Dermis microvascular lymphatic vessel endothelial cell (primary cell): ENCODE data around the gene OR11L1. TPM values are rescaled to one million over a fixed set of nuclear protein-coding genes. Genes with fewer than 3 reads are reported as not detected.

Experiments
- DNase-seq, 2 donors: peaks; one replicate each; pipeline versions ENCODE4 v3.0.0 to v3.0.0-alpha.2; 2010; ENCODE audit warnings: low read depth in 2 of 2
- total RNA-seq: library from RNA; depleted of rRNA; stranded (reverse); fragments of >200 nt; gene quantifications from 2 replicates; pipeline ENCODE4 v1.2.1, GENCODE V29; 2014

Gene OR11L1
- total RNA-seq: not detected in 2 replicates

- DNase-seq: no peak
These were observed at the start of gene OR11L1 for GRCh38 chr1:247841796-247842195. OR11L1 (minus strand) TSS chr1:247841896; CDS start chr1:247841896, 0 bp downstream.

- no peak for DNase-seq
These were observed 43.2 kb upstream of the OR11L1 start for GRCh38 chr1:247884797-247885413.

- DNase-seq: no peak
These were observed 41.6 kb upstream of the OR11L1 start for GRCh38 chr1:247883346-247883745.

- no peak for DNase-seq
These were observed 23.7 kb upstream of the OR11L1 start for GRCh38 chr1:247865416-247865815.

GRCh38 chr1:247864644-247865043 is 22.9 kb upstream of the OR11L1 start:
- DNase-seq: no peak

GRCh38 chr1:247862756-247863155 is 21.1 kb upstream of the OR11L1 start:
- no peak for DNase-seq

- DNase-seq: no peak
These were observed 16.4 kb upstream of the OR11L1 start for GRCh38 chr1:247857985-247858619.

- DNase-seq: no peak
These were observed 15.6 kb upstream of the OR11L1 start, which contains the start of gene TRIM58 for GRCh38 chr1:247857069-247857984. TRIM58 (plus strand) TSS chr1:247857187; CDS start chr1:247857247, 60 bp downstream.

- DNase-seq: no peak
These were observed 14.2 kb upstream of the OR11L1 start for GRCh38 chr1:247855911-247856310.

- no peak for DNase-seq
These were observed 13.3 kb upstream of the OR11L1 start for GRCh38 chr1:247854899-247855545.

- DNase-seq: no peak
These were observed 7.9 kb upstream of the OR11L1 start for GRCh38 chr1:247849616-247850015.

GRCh38 chr1:247848346-247848745 is 6.7 kb upstream of the OR11L1 start:
- no peak for DNase-seq

- no peak for DNase-seq
These were observed 4.0 kb upstream of the OR11L1 start for GRCh38 chr1:247845693-247846017.

GRCh38 chr1:247845011-247845692 is 3.5 kb upstream of the OR11L1 start:
- no peak for DNase-seq

- DNase-seq: no peak
These were observed 1.7 kb upstream of the OR11L1 start for GRCh38 chr1:247843411-247843810.

GRCh38 chr1:247840818-247841217 is 878 bp downstream of the OR11L1 start:
- DNase-seq: no peak

GRCh38 chr1:247833601-247834000 is 8.1 kb downstream of the OR11L1 start:
- DNase-seq: no peak

- no peak for DNase-seq
These were observed 12.0 kb downstream of the OR11L1 start for GRCh38 chr1:247829656-247830055.

- no peak for DNase-seq
These were observed 16.3 kb downstream of the OR11L1 start for GRCh38 chr1:247825362-247825761.

GRCh38 chr1:247824023-247824422 is 17.7 kb downstream of the OR11L1 start, which contains the start of gene OR14A16:
OR14A16 (minus strand) TSS chr1:247824119; CDS start chr1:247815729, 8,390 bp downstream.
- DNase-seq: no peak

GRCh38 chr1:247822060-247822459 is 19.6 kb downstream of the OR11L1 start:
- no peak for DNase-seq
